GM18519 (cell line): ENCODE measurements around the gene HJURP.
A peak's percentile ranks its signal among the peaks of the same experiment; 100 is the strongest.
"Not testable (repeated sequence)": the region's sequence is repeated elsewhere in the genome, so short reads cannot be mapped to it uniquely, and the experiment has no call there.

Source experiments
- ATAC-seq: cut with Tn5 transposase; IDR thresholded peaks from one replicate; pipeline ENCODE4 v1.9.1; 2021; ENCODE audit warnings: mild to moderate bottlenecking, moderate library complexity; ENCODE audit not compliant: unreplicated experiment, low FRiP score

The HJURP gene

DNA sequence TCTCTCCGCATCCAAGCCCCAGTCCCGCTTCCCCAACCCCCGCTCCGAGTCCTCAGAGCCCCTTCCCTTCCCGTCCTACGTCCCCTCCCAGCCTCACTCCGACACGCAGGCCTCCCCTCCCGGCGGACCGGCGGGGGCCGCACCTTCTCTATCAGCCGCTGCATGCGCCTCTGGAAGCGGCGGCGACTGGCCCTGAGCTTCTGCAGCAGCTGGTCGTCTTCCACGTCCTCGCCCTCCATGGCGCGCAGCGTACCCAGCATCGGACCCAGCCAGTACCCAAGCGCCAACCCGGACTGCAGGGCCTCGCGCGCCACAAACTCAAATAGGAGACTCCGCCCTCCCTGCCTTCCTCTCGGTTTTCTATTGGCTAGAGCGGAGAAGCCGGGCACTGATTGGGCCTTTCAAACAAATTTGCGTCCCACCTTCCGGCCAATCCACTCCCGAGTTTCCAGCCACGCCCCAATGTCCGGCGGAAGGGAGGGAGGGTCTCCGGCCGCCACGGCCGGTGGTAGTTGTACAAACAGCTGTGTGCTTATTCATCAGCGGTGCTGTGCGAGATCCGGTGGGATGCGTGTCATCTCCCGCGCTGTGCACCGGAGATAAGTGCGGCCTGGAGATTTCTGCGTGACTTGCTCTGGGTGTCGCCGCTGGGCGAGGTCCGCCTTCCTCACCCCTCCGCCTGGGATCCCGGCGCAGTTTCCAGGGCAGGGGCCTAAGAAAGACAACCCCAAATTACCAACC, at the start of gene HJURP:
HJURP (minus strand) TSS at position 295 of the 741 bp plus-strand sequence; CDS start at position 260, 35 bp downstream.
- peak; percentile 88 for ATAC-seq

GRCh38 chr2:233901884-233902283, 47.5 kb upstream of the HJURP start:
- ATAC-seq = no peak

DNA sequence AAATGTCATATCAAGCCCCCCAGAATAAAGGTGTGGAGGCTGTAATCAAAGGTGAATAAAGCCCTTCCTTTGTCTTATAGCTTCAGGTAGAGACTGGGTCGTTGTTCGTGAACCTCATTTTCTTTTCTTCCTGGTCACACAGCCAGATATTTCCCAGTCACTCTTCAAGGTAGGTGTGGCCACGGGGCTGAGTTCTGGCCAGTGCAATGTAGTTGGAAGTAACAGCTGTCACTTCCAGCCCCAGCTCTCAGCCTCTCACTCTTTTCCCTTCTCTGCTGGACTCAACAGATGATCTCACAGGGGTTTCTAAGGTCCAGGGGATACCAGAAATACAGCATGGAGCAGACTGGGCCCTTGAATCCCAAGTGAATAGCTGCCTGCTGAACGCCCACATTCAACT, 47.0 kb upstream of the HJURP start:
- ATAC-seq = no peak

DNA sequence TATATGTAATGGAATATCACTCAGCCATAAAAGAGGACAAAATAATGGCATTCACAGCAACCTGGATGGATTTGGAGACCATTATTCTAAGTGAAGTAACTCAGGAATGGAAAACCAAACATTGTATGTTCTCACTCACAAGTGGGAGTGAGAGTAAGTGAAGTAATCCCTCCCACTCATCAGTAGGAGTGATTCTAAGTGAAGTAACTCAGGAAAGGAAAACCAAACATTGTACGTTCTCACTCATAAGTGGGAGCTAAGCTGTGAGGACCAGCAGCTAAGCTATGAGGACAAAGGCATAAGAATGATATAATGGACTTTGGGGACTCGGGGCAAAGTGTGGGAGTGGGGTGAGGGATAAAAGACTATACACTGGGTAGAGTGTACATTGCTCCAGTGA, 41.9 kb upstream of the HJURP start:
- not testable (repeated sequence) for ATAC-seq

- no peak for ATAC-seq
Measured at GRCh38 chr2:233892793-233893192, 38.5 kb upstream of the HJURP start.

DNA sequence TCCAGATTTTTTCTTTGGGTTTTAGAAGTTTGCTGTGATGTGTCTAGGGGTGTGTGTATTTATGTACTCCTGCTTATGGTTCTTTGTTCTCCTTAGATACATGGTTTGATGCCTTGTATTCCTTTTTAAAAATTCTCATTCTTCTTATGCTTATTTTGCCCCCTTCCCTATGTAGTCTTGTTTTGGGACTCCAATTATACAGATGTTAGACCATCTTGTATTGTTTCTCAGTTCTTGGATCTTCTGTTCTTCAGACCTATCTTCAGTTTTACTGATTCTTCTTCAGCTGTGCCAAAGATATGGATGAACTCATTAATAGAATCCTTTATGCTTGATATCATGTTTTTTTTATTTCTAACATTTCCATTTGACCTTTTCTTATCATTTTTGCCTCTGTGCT, 28.0 kb upstream of the HJURP start:
- ATAC-seq = no peak

- ATAC-seq = not testable (repeated sequence)
Measured at GRCh38 chr2:233872125-233872524, 17.8 kb upstream of the HJURP start.

DNA sequence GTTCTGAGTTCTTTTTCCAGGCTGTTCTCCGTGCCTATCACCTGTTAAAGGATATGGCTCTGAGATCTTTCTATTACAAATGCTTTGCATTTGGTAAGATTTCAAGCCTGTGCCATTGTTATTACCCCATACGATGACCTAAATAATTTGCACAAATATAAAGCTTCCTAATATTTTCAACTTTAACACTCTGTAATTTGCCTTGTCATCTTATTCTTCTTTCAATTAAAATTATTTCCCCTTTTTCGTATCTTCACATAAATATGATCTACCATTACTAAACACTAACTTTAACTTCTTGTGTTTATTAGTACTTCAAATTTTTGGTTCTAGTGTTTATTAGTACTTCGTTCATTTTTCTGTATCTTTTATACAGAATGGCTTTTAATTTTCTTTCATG, 17.1 kb upstream of the HJURP start:
- ATAC-seq = no peak

- ATAC-seq = no peak
Measured at GRCh38 chr2:233867993-233868532, 13.7 kb upstream of the HJURP start, which contains the start of gene MSL3B. TSS of gene MSL3B (minus strand) at chr2:233868386.

GRCh38 chr2:233866479-233866878, 12.1 kb upstream of the HJURP start:
- no peak for ATAC-seq

GRCh38 chr2:233865838-233866237, 11.5 kb upstream of the HJURP start:
- ATAC-seq = no peak

- no peak for ATAC-seq
Measured at GRCh38 chr2:233862261-233862768, 8.0 kb upstream of the HJURP start.

DNA sequence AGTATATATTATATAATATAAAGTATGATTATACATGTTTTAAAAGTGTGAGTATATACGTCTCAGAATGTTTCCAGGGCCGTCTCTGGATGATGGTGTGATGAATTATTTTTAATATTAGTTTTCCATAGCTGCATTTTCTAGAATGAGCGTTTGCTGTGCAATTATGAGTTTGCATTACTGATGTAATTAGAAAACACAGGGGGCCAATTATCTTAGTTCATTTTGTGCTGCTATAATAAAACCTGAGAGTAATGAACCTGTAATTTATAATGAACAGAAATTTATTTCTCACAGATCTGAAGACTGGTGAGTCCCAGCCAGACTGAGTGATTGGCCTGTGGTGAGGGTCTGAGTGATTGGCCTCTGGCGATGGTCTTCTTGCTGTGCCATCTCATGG, 4.0 kb upstream of the HJURP start:
- ATAC-seq = no peak

DNA sequence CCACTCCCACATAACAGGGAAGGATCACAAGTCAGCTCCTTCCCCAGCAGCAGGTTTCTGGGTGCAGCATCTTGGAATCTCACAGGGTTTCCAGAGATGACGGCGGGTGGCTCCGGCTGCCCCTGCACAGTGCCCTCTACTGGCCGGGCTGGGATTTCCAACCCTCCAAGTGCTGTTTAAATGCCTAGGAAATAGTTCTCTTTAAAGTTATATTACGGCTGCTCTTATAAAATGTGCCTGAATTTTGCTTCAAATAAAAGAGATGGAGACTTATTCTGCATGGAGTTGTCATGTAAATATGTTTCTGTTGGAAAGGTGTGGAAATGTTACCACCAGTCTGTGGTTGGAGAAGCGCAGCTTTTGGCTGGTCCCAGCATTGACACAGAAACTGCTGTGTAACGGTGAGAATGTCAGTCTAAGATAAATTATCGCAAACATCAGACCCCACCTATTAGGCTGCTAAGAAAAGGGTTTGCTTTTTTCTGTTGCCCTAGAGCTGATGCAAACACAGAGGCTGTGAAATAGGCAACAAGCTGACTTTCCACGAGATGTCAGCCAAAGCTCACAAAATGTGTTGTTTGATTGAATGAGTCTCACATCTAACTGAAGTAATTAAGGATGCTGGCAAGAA, 3.3 kb upstream of the HJURP start:
- no peak for ATAC-seq

DNA sequence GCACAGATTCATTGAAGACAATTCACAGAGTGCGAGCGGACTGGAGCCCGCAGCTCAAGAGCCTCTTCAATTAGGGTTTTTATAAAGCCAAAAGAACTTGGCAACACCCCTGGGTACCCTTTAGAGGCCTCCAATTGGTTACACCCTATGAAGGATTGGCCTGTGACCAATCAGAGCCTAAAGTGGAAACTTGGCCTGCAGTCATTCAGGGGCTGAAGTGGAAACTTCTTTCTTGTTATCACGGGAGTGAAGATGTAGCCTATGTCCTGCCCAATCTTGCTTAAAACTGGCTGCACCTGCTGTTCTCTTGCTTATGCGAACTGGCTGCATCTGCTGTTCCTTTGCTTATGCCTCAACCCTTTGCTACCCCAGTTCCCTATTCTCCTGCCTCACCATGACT, 1.8 kb upstream of the HJURP start:
- no peak for ATAC-seq

- ATAC-seq = no peak
Measured at GRCh38 chr2:233855345-233855744, 1.0 kb upstream of the HJURP start.

- ATAC-seq = no peak
Measured at GRCh38 chr2:233853883-233854240, 473 bp downstream of the HJURP start.

DNA sequence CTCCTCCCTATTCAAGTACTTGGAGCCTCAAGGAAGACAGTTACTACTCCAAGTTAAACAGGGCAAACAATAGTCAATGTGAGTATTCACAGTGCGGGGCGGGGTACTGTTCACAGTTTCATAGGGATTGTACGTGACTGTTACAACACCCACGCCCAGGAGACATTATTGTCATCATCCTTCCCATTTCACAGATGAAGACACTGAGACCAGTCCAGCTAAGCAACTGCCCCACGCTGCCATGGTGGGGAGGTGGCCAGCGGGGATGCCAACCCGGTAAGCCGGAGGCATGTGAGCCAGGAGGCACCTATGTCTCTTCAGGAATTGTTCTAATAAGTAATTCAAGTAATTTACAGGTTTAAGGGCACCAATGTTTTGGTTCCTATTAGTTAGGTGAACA, 982 bp downstream of the HJURP start:
- ATAC-seq = no peak

- no peak for ATAC-seq
Measured at GRCh38 chr2:233852056-233852455, 2.3 kb downstream of the HJURP start.

- ATAC-seq = no peak
Measured at GRCh38 chr2:233851169-233851568, 3.2 kb downstream of the HJURP start.

DNA sequence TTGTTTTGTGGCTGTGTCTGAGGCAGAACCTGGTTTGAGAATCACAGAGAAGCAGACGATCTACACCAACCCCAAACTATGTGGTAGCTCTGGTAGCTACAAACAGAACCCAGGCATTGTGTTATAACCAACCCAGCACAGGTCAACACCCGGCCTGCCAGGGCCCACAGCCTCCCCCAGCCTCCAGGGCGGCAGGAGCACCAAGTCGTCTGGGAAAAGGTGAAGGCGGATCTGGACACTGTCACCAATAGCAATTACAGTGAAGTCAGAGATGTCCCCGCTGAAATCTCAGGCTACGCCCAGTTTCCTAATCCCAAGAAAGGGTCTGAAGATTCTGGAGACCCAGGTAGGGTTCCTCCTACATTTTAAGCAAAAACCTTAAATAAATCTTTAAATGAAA, 3.6 kb downstream of the HJURP start:
- no peak for ATAC-seq
